Activated naive CD4-positive, alpha-beta T cell treated with anti-CD3 and anti-CD28 coated beads, Interleukin-2, amount 50 U/mL, for 16 hours (primary cell): ENCODE results near the gene ACOT7.

Experiments
- DNase-seq: peaks from one replicate; pipeline ENCODE4 v3.0.0-alpha.2; 2020

ACOT7 gene

GRCh38 chr1:6280761-6281451, 112.7 kb downstream of the ACOT7 start:
- no peak for DNase-seq

GRCh38 chr1:6279613-6280383, 113.8 kb downstream of the ACOT7 start:
- DNase-seq = no peak

DNA sequence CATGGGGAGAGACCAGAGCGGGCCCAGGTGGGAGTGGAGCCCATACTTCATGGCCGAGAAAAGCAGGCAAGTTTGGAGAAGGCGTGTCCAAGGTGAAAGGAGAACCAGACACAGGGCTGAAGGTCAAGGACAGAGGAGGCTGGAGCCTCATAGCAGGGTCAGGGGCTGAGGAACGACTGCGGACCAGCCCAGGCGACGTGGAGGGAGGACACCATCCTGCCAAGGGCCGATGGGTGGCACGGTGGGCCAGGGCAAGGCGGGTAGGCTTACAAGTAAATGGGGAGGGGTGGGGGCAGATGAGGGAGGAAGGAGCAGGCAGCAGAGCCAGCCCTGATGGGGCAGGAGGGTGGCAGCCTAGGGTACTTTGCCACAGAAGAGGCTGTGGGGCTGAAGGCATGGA, 114.5 kb downstream of the ACOT7 start:
- DNase-seq = no peak

DNA sequence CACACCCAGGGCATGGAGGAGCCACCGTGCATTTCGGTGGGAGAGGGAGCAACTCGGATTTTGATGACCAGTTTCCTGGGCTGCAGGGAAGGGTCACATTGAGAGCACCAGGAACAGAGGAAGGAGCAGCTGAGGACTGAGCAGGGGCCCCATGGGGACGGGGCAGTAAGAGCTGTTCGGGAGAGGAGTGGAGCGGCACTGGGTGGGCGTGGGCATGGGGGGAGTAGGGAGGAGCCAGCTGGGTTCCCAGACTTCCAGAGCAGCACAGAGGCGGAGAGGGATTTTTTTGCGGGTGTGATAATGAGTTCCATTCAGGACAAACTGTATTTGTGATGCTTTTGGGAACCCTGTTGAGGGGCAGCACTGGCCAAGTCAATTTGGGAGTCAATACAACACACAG, 115.3 kb downstream of the ACOT7 start:
- no peak for DNase-seq

DNA sequence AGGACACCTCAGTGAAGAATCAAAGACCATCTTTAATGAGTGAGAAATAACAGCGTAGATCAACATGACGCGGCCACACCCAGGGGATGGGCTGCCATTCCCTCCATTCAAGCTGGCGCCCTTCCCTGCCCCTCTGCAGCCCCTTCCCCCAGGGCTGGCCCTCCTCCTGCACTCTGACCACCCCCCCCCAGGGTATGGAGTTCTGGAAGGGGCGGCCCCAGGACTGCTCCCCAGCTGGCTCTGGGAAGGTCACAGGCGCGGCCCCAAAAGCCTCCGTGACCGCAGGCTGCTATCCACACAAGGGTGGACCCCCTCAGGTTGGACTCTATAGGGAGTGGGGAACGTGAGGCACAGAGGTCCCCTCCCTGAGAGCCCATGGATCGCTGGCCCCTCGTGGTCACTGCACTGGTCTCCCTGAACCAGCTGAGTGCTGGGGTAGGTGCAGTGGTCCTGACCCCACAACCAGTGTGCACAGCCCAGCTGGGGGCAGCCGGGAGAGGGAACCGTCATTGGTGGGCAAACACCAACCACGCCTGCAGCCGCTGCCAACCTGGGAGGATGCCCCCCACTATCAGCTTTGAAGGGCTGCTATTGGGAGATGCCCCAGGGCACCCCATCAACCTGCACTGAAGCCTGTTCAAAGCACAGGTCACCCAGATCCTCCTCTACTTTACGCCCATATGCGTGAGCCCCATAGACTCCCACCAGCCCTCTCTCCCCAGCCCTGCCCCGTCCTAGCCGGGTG, 116.6 kb downstream of the ACOT7 start:
- DNase-seq = no peak

GRCh38 chr1:6275826-6276782, 117.5 kb downstream of the ACOT7 start:
- DNase-seq = no peak

GRCh38 chr1:6274622-6275139, 118.9 kb downstream of the ACOT7 start:
- DNase-seq = no peak

DNA sequence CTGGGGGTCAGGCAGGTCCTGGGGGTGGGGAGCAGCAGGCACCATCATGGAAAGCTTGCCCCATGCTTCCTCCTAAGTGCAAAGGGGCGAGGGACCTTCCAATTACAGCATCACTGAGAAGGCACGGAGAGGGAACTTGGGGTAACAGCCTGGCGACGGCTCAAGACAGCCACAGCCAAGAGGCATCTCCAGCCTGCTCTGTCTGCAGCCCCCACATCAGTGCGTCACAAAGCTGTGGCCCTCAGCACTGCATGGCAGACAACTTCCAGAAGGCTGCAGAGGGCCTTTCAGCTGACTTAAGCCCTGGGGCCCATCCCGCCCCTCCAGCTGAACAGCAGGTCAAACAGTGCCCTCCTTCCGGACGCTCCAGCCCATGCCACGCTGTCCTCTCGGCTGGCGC, 119.5 kb downstream of the ACOT7 start:
- no peak for DNase-seq

DNA sequence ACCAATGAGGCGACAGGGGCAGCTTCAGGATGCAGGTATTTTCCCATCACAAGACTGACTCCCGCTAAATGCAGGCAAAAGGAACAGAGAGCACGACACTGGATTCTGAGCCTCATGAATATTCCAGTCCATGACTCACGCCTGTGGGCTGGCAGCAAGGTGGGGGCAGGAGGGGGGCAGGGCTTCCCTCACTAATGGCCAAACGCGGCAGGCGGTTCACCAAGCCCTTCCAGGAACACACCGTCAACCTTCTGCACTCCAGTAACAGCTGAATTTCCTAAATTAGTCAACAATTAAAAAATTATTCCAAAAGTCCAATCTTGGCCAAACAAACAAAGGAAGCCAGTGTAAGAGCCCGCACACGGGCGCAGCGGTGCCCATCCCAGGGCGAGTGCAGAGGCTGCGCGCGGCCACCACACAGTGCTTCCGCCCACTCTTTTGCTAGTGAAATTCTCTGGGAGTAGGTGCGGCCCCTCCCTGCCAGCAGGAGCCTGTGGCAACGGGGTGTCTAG, 120.1 kb downstream of the ACOT7 start:
- no peak for DNase-seq

DNA sequence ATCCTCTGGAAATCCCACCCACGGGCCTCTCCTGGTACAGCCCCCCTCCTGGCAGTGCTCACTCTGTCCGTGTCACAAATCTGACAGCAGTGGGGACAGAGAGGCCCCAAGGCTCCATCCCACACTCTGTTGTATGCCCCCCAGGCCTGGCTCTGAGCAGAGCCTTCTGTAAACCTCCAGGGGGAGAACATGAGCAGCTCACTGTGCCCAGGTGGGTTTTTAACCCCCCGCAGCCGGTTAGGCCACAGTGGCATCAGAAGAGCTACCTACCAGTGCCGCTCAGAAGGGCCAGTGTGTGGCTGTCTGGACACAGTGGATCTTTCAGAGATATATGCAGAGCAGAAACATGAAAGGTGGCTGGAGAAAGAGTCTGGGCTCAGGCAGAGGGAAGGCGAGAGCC, 120.7 kb downstream of the ACOT7 start:
- no peak for DNase-seq

GRCh38 chr1:6272452-6272851, 121.1 kb downstream of the ACOT7 start:
- DNase-seq = no peak

GRCh38 chr1:6271554-6271953, 122.0 kb downstream of the ACOT7 start:
- no peak for DNase-seq

DNA sequence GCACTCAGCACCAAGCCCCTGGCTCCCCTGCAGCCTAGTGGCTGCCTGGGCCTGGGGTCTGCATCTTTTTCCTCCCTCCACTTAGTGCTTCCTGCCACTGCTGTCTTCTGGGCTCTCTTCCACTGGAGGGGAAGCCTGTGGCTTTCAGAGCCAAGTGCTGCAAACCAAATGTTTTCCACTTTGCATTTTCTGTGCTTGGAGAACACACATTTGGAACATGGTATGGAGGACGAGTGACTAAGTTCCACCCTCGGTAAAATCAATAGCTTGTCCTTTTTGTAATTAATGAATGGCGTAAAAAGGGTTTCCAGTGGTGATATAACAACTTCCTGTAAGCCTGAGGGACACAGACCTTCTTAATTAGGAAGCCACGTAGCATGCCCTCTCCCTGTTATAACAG, 122.6 kb downstream of the ACOT7 start:
- no peak for DNase-seq

DNA sequence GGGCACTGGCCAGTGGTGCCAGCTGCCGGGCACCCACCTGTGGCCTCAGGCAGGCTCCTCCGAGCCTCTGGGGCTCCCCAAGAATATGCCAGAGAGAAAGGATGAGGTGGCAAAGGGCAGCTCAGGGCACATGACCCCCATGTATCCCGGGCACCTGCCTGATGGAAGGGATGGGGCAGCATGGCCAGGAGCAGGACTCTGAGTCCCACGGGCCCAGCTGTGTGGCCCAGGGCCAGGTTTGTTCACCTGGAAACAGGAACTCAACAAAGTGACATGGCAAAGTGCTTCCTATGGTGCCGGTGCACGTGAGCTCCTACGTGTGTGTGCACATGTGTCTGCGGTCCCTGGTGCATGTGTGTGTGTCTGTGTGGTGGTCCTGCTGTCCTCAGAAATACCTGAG, 123.2 kb downstream of the ACOT7 start:
- DNase-seq = no peak

GRCh38 chr1:6269720-6270400, 123.7 kb downstream of the ACOT7 start:
- no peak for DNase-seq

DNA sequence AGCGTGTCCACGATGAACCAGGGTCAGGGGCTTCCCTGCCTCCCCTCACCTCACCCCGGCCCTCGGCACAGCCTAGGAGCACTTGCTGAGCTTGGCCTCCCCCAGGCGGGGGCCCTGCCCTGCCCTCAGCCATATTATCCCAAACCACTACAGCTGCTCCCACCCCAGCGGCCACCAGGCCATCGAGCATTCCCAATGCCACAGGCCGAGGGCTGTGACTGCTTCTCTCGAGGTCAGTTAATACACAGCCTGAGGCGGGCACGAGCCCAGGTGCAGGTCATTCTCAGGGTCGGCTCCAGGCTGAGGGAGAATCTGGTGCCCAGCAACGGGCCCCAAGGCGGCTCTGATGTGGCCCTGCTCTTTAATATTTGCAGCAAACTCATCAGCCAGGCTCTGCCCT, 124.3 kb downstream of the ACOT7 start:
- no peak for DNase-seq

DNA sequence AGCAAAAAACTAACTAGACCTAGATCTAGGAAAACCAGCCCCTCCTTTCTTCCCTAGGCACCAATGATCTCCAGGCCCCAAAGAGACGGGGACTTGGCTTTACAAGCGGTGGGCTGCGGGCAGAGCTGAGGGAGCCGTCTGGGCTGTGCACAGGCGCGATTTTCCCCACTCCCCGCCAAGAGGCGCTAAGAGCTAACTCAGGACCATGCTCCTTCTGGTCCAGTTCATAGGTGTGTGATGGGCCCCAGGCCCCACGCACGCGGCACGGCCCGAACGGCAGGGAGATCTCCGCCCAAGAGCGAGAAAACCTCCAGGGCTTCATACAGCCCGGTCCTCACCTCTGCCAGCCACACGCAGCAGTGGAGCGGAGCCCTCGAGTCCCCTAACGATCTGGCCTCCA, 125.2 kb downstream of the ACOT7 start:
- no peak for DNase-seq

- no peak for DNase-seq
Measured at GRCh38 chr1:6267686-6268322, 125.8 kb downstream of the ACOT7 start.

- DNase-seq = no peak
Measured at GRCh38 chr1:6266641-6267040, 126.9 kb downstream of the ACOT7 start.

- DNase-seq = no peak
Measured at GRCh38 chr1:6265151-6265550, 128.4 kb downstream of the ACOT7 start.

- no peak for DNase-seq
Measured at GRCh38 chr1:6263716-6264115, 129.9 kb downstream of the ACOT7 start.
